OCI-LY7 (cell line): Measurements from ENCODE around the gene ZNF423. TPM values are rescaled to one million over a fixed set of nuclear protein-coding genes. Genes with fewer than 3 reads are reported as not detected.

Experiments used
- BruUV-seq: library from RNA; stranded (reverse); fragments of 400-500 nt; replicated peaks from 2 replicates; lab custom pipeline; 2021; lab: Mats Ljungman, UMichigan
- CTCF ChIA-PET: fragments of 300-600 bp; sonication (Branson Sonifier 250); formaldehyde crosslinking; loops from one replicate; lab custom pipeline; 2022; ENCODE audit warnings: antibody characterized with exemption; ENCODE audit not compliant: unreplicated experiment; lab: Charles Lee
- POLR2A ChIA-PET: fragments of 300-600 bp; sonication (Branson Sonifier 250); formaldehyde crosslinking; loops from one replicate; lab custom pipeline; 2022; ENCODE audit warnings: antibody characterized with exemption; lab: Charles Lee
- DNase-seq: peaks from one replicate; pipeline ENCODE4 v3.0.0-alpha.2; 2015; ENCODE audit warnings: low spot score
- H2AFZ ChIP-seq: fragments of 200-600 bp; sonication (generic), shearing (Covaris generic); 2 replicates; pipeline ENCODE4 v1.6.1; 2014; ENCODE audit warnings: mild to moderate bottlenecking, antibody characterized with exemption, low read length, moderate library complexity
- H3K27ac ChIP-seq: fragments of 200-600 bp; sonication (generic); 2 replicates; pipeline ENCODE4 v1.5.1; 2014; ENCODE audit warnings: mixed run types, low read depth, mild to moderate bottlenecking, moderate library complexity, low read length, inconsistent platforms; ENCODE audit not compliant: poor library complexity, severe bottlenecking
- H3K36me3 ChIP-seq: fragments of 200-600 bp; sonication (generic); 2 replicates; pipeline ENCODE4 v1.6.1; 2014; ENCODE audit warnings: mild to moderate bottlenecking, antibody characterized with exemption, low read length, moderate library complexity, mixed read lengths; ENCODE audit not compliant: insufficient read depth
- H3K4me1 ChIP-seq: fragments of 200-600 bp; sonication (generic); 2 replicates; pipeline ENCODE4 v1.5.1; 2014; ENCODE audit warnings: mild to moderate bottlenecking, low read length; ENCODE audit not compliant: insufficient read depth, poor library complexity, severe bottlenecking
- H3K4me2 ChIP-seq: fragments of 200-600 bp; sonication (generic); 2 replicates; pipeline ENCODE4 v1.6.1; 2014; ENCODE audit warnings: mild to moderate bottlenecking, low read length
- H3K4me3 ChIP-seq: fragments of 200-600 bp; sonication (generic); 2 replicates; pipeline ENCODE4 v1.5.1; 2014; ENCODE audit warnings: mild to moderate bottlenecking, low read depth, low read length; ENCODE audit not compliant: poor library complexity, severe bottlenecking
- H3K79me2 ChIP-seq: fragments of 200-600 bp; sonication (generic); 2 replicates; pipeline ENCODE4 v1.6.1; 2016; ENCODE audit warnings: low read depth, mild to moderate bottlenecking, low read length, moderate library complexity, mixed read lengths; ENCODE audit not compliant: insufficient read depth
- H3K9me2 ChIP-seq: fragments of 200-600 bp; sonication (generic); 2 replicates; pipeline ENCODE4 v1.6.1; 2016; ENCODE audit warnings: mild to moderate bottlenecking, low read length, mixed read lengths; ENCODE audit not compliant: insufficient read depth
- H3K9me3 ChIP-seq: fragments of 200-600 bp; sonication (generic); 2 replicates; pipeline ENCODE4 v1.6.1; 2014; ENCODE audit warnings: mild to moderate bottlenecking, mixed run types, low read length, mixed read lengths
- H4K20me1 ChIP-seq: fragments of 200-600 bp; sonication (generic); 2 replicates; pipeline ENCODE4 v1.6.1; 2014; ENCODE audit warnings: mild to moderate bottlenecking, antibody characterized with exemption, low read length, moderate library complexity, mixed read lengths; ENCODE audit not compliant: insufficient read depth
- CTCF ChIP-seq: fragments of 200-600 bp; sonication (generic); conservative IDR thresholded peaks from 2 replicates; pipeline ENCODE4 v1.5.1; 2014; ENCODE audit warnings: mild to moderate bottlenecking, antibody characterized with exemption, low read length, moderate library complexity, mixed read lengths
- EZH2phosphoT487 ChIP-seq: fragments of 200-600 bp; sonication (generic); IDR thresholded peaks from 2 replicates; pipeline ENCODE4 v1.6.1; 2018; ENCODE audit warnings: low read depth, borderline replicate concordance, mild to moderate bottlenecking, mixed run types, antibody characterized with exemption, low read length, moderate library complexity, mixed read lengths
- intact Hi-C: fragments of 100-400 bp; cut with micrococcal nuclease; formaldehyde crosslinking; loops from one replicate; pipeline ENCODE4 v1.10.0; 2022; ENCODE audit not compliant: unreplicated experiment
- total RNA-seq, 2 experiments: library from RNA; depleted of rRNA in 1 of 2; stranded (reverse); fragments of >200 nt in 1 of 2; shearing (Covaris generic) in 1 of 2; gene quantifications; 2 replicates each; pipeline ENCODE4 v1.2.3, GENCODE V29; 2014 to 2022

ZNF423 gene
- total RNA-seq, 2 experiments from 2014 or later, result 0.09 to 0.13 TPM

GRCh38 chr16:49844359-49844758, 11.6 kb downstream of the ZNF423 start:
- no peaks in the 10 kb centered on the region for H3K4me1 ChIP-seq
- H3K27ac ChIP-seq, result no peak overlapping the region
- H4K20me1 ChIP-seq, result no peaks in the 10 kb centered on the region
- no peaks in the 10 kb centered on the region for H3K9me3 ChIP-seq
- H3K79me2 ChIP-seq, result no peaks in the 10 kb centered on the region
- no peak for DNase-seq
- no peaks in the 10 kb centered on the region for H3K9me2 ChIP-seq
- no TSS peak for BruUV-seq
- POLR2A ChIA-PET, result interaction anchor here (0.7 kb wide), 3 partner anchors 24 to 31 kb away, joined by 4 to 5 read pairs (median 4); no protein-coding TSS in a partner anchor
- no peak overlapping the region for H3K4me3 ChIP-seq
- no peak for TF ChIP-seq CTCF
- TF ChIP-seq EZH2phosphoT487, result no peak
- CTCF ChIA-PET, result no interaction called here
- intact Hi-C loops, result no loop called here
- no peak overlapping the region for H2AFZ ChIP-seq
- H3K4me2 ChIP-seq, result no peak overlapping the region
- no peaks in the 10 kb centered on the region for H3K36me3 ChIP-seq

GRCh38 chr16:49843758-49844157, 12.2 kb downstream of the ZNF423 start:
- CTCF ChIA-PET, result no interaction called here
- intact Hi-C loops, result no loop called here
- H3K79me2 ChIP-seq, result no peaks in the 10 kb centered on the region
- no peak overlapping the region for H3K27ac ChIP-seq
- BruUV-seq, result no TSS peak
- DNase-seq, result no peak
- H3K9me3 ChIP-seq, result no peaks in the 10 kb centered on the region
- no peak overlapping the region for H3K4me2 ChIP-seq
- H3K4me1 ChIP-seq, result no peaks in the 10 kb centered on the region
- no peak for TF ChIP-seq EZH2phosphoT487
- TF ChIP-seq CTCF, result no peak
- no peaks in the 10 kb centered on the region for H3K9me2 ChIP-seq
- POLR2A ChIA-PET, result interaction anchor here (0.7 kb wide), 1 partner anchor 25 kb away, joined by 5 read pairs; no protein-coding TSS in a partner anchor
- H3K36me3 ChIP-seq, result no peaks in the 10 kb centered on the region
- no peaks in the 10 kb centered on the region for H4K20me1 ChIP-seq
- H3K4me3 ChIP-seq, result no peak overlapping the region
- no peak overlapping the region for H2AFZ ChIP-seq

- intact Hi-C loops, result no loop called here
- CTCF ChIA-PET, result no interaction called here
- no peak for TF ChIP-seq EZH2phosphoT487
- TF ChIP-seq CTCF, result no peak
- H3K4me2 ChIP-seq, result no peak overlapping the region
- H3K9me3 ChIP-seq, result no peaks in the 10 kb centered on the region
- POLR2A ChIA-PET, result no interaction called here
- no peak for DNase-seq
- BruUV-seq, result no TSS peak
- no peaks in the 10 kb centered on the region for H3K36me3 ChIP-seq
- no peak overlapping the region for H2AFZ ChIP-seq
- no peaks in the 10 kb centered on the region for H3K9me2 ChIP-seq
- H3K27ac ChIP-seq, result no peak overlapping the region
- no peaks in the 10 kb centered on the region for H3K4me1 ChIP-seq
- H4K20me1 ChIP-seq, result no peaks in the 10 kb centered on the region
- H3K4me3 ChIP-seq, result no peak overlapping the region
- no peaks in the 10 kb centered on the region for H3K79me2 ChIP-seq
Observed at GRCh38 chr16:49842972-49843371, 12.9 kb downstream of the ZNF423 start.
